Measurements from ENCODE around the gene ARHGAP10.
A peak's percentile ranks its signal among the peaks of the same experiment; 100 is the strongest.

Gene ARHGAP10

DNA sequence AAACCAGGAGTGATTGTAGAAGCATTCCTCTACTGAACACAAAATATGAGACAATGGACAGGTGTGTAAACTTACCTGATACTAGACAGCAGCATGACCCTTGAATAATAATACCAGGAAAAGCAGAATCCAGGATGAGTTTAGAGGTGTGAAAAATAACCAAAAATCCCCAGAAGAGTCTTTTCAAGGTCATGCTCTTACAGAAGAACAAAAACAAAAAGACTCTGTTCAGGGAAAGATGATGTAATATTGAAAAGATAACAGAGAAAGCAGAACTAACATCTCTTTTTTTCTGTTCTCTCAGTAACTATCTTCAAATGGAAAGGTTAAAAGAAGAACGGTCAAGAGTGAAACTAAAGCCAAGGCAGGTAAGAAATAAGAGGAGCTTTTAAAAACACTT is 14.0 kb upstream of the ARHGAP10 start:
- H3K9me3 Mint-ChIP-seq, result no peaks in the 10 kb centered on the region
- no peaks in the 10 kb centered on the region for H3K4me1 Mint-ChIP-seq
- no peaks in the 10 kb centered on the region for H3K36me3 Mint-ChIP-seq
- ATAC-seq (ENCODE audit: low read depth) (no peak), DNase-seq (ENCODE audit: low spot score in 2 of 2) (no peak)
- peaks cover 8% of the 10 kb centered on the region for H3K27me3 Mint-ChIP-seq
- H3K4me3 Mint-ChIP-seq, result no peak overlapping the region
- no peak overlapping the region for H3K27ac Mint-ChIP-seq

DNA sequence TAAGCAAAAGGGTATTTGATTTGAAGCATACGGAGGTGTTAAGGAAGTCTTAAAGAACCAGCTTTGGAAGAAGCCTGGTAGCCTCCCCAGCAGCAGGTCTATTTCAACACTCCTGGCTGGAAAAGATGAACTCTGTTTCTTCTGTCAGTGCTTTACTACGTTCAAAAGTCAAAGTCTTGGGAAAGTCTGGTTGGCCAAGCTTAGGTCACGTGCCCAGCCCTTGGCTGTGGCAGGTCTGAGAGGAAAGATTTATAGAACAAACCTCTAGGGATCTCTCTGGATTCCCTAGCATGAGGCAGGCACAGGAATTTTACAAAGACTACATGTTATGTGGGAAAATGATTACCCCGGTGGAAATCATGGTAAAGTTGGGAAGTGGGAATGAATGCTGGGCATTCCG is 8.6 kb upstream of the ARHGAP10 start:
- no peak overlapping the region for H3K27ac Mint-ChIP-seq
- DNase-seq (ENCODE audit: low spot score in 2 of 2), result no peak
- no peak for ATAC-seq (ENCODE audit: low read depth)
- H3K4me1 Mint-ChIP-seq, result no peaks in the 10 kb centered on the region
- peaks cover 4% of the 10 kb centered on the region for H3K27me3 Mint-ChIP-seq
- no peaks in the 10 kb centered on the region for H3K36me3 Mint-ChIP-seq
- H3K9me3 Mint-ChIP-seq, result no peaks in the 10 kb centered on the region
- H3K4me3 Mint-ChIP-seq, result no peak overlapping the region

DNA sequence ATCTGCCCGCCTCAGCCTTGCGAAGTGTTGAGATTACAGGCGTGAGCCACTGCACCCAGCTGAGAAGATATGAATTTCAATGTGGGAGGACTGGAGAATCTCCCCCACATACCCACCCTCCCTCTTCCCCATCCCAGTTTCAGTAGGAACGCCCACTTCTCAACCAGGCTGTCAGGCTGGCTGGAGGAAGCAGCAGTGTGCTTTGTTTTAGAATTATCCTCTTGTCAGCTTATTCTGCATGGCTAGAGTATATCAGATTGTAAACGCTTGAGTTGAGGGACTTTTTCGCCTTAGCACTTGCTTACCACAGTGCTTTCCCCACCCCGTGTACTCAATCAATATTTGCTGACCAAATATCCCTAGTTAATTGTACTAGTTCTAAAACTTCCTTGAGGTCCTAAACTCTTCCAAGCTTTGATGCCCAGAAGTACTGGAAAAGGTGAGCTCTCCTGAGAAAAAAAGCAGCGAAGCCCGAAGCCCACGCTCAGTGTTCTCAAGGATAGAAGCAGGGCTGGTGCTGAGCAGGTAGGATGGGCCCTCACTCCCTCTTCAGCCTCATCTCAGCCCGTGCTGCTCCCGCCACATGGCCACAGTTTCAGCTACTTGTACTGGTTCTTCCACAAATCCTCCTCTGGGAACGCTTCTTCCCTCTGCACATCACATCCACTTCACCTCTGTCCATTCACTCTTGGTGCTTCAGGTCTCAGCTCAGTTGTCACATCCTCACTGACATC is 7.3 kb upstream of the ARHGAP10 start:
- Mint-ChIP-seq H3K27me3 (peaks cover 5% of the 10 kb centered on the region), H3K36me3 (no peaks in the 10 kb centered on the region), H3K4me1 (no peaks in the 10 kb centered on the region), H3K4me3 (no peak overlapping the region), H3K9me3 (no peaks in the 10 kb centered on the region), H3K27ac (no peak overlapping the region)
- ATAC-seq (ENCODE audit: low read depth) (no peak), DNase-seq (ENCODE audit: low spot score in 2 of 2) (no peak)

DNA sequence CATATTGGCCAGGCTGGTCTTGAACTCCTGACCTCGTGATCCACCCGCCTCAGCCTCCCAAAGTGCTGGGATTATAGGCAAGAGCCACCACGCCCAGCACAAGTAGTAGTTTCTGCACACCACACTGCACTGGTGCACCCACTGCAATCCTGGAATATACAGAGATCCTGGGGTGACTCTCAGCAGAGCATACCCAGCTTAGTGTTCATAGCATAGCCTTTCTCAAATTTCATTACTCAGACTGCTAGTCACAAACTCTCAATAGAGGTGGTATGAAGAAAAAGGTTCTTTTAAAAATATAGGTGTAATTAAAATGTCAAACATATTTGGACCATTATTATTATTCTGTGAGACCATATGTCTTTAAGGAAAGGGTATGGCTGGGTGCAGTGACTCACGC is 6.2 kb upstream of the ARHGAP10 start:
- Mint-ChIP-seq H3K36me3 (no peaks in the 10 kb centered on the region), H3K4me3 (no peak overlapping the region), H3K27me3 (peaks cover 5% of the 10 kb centered on the region), H3K27ac (no peak overlapping the region), H3K4me1 (no peaks in the 10 kb centered on the region), H3K9me3 (no peaks in the 10 kb centered on the region)
- DNase-seq (ENCODE audit: low spot score in 2 of 2) (no peak), ATAC-seq (ENCODE audit: low read depth) (no peak)

DNA sequence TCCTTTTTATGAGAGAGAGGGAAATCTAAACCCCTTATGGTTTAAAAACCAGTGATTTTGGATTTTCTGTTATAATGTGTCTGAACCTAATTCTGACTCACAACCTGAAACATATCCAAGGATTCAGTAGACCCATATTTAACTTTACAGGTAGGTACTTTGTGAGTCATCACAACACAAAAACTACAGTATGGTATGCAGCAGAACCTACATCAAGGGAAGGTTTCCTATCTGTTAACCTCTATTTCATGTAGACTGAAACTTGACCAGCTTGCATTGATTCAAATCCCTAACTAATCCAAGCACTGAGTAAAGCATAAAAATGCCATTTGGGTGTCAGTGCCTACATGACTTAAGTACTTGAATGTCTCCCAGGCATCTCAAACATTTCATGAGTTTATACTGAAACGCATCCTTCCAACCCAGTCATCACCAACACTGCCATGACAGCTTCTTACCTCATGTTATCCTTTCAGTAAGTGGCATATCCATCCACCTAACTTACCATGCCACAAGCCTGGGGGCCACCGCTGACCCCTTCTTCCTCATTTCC is 4.3 kb upstream of the ARHGAP10 start:
- Mint-ChIP-seq H3K27me3 (peaks cover 7% of the 10 kb centered on the region), H3K4me1 (peaks cover 7% of the 10 kb centered on the region)

DNA sequence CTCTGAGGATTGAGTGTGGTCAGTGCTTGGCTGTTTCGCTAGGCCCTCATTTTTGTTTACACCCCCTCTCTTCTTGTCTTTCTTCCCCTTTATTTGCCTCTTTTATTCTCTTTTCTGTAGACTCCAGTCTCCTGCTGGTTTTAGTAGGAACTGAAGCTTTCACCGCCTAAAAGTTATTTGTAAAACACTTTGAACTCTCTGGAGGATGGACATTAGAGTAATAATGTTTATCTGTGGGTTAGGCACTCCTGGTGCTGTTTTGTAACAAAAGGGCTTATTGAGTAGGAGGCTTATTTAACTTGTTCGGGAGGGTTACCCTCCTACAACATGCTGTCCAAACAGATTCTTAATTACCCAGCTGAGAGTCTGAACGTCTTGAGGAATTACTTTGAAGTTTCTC is 1.6 kb upstream of the ARHGAP10 start:
- no peak overlapping the region for H3K27ac Mint-ChIP-seq

More for the DNA sequence above, 4.3 kb upstream of the ARHGAP10 start:
- Mint-ChIP-seq H3K9me3 (no peaks in the 10 kb centered on the region), H3K36me3 (no peaks in the 10 kb centered on the region), H3K27ac (no peak overlapping the region), H3K4me3 (no peak overlapping the region)
- ATAC-seq (ENCODE audit: low read depth), result no peak
- DNase-seq (ENCODE audit: low spot score in 2 of 2), result no peak

DNA sequence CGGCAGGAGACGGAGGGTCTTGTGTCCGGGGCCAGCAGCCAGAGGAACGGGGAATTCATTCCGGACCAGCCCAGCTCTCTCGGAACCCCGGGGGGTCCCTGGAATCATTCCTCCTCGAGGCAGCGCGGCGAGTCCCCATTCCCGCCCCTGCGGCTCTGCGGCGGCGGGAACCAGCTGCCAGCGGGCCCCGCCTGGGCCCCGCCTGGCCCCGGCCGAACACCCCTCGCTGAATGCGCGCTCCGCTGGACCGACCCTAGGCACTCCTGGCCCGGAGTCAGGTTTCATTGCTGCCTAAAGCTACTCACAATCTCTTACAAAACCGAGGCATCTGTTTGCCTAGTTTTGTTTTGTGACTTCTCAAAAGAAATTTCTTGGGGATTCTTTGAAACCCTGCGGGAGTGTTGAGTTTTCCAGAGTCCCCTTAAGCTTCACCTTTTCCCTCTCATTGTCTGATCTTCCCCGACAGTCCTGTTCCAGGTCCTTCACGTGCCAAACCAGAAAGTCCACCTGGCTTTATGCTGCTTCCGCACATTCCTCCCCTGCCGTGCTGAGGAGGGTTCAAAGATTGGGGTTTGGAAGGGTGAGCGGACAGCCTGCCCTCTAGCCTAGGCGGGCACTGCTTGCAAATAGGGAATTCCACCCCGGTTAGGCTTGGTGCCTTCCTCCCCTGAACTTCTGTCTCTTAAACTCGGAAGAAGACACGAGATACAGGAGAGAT is 789 bp downstream of the ARHGAP10 start:
- H3K27ac Mint-ChIP-seq, result no peak overlapping the region
- no peaks in the 10 kb centered on the region for H3K9me3 Mint-ChIP-seq
- no peaks in the 10 kb centered on the region for H3K36me3 Mint-ChIP-seq
- DNase-seq (ENCODE audit: low spot score in 2 of 2) (no peak), ATAC-seq (ENCODE audit: low read depth) (peak; percentile 17)
- peaks cover 11% of the 10 kb centered on the region for H3K4me1 Mint-ChIP-seq
- H3K4me3 Mint-ChIP-seq, result peak overlapping the region; percentile 79
- H3K27me3 Mint-ChIP-seq, result peaks cover 25% of the 10 kb centered on the region

More for the DNA sequence above, 1.6 kb upstream of the ARHGAP10 start:
- ATAC-seq (ENCODE audit: low read depth), result no peak
- H3K4me1 Mint-ChIP-seq, result peaks cover 11% of the 10 kb centered on the region
- H3K36me3 Mint-ChIP-seq, result no peaks in the 10 kb centered on the region
- no peak overlapping the region for H3K4me3 Mint-ChIP-seq
- no peaks in the 10 kb centered on the region for H3K9me3 Mint-ChIP-seq
- no peak for DNase-seq (ENCODE audit: low spot score in 2 of 2)
- peaks cover 16% of the 10 kb centered on the region for H3K27me3 Mint-ChIP-seq

DNA sequence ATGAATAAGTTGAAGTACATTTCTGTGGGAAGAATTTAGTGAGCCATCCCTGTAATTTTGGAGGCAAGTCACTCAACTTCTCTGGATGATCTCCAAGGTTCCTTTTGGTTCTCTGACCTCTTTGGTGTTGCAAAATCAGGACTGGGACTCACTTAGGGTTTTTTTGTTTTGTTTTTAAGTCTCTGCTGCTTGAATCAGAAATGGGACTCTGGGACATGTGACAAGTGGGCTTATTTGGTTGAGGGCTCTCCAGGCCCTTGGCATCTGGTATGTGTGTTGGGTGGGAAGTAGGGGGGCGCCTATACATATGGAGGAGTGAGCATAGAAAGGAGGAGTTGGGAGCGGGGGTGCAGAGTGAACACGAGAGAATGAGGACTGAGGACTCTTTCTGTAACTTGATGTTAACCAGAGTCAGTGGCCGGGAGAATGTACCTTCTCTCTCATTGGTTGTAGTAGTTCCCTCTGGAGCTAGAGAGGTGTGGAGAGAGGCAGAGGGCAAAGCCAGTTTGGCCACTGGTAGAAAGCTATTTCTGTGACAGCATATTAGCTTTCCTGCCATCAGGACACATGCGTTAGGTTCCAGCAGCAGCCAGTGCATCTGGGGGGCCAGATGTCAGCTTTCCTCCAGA is 1.9 kb downstream of the ARHGAP10 start:
- DNase-seq (ENCODE audit: low spot score in 2 of 2), result no peak
- H3K27ac Mint-ChIP-seq, result no peak overlapping the region
- no peaks in the 10 kb centered on the region for H3K9me3 Mint-ChIP-seq
- H3K4me1 Mint-ChIP-seq, result peaks cover 11% of the 10 kb centered on the region
- peak overlapping the region; percentile 79 for H3K4me3 Mint-ChIP-seq
- H3K27me3 Mint-ChIP-seq, result peaks cover 24% of the 10 kb centered on the region
- no peak for ATAC-seq (ENCODE audit: low read depth)
- no peaks in the 10 kb centered on the region for H3K36me3 Mint-ChIP-seq

DNA sequence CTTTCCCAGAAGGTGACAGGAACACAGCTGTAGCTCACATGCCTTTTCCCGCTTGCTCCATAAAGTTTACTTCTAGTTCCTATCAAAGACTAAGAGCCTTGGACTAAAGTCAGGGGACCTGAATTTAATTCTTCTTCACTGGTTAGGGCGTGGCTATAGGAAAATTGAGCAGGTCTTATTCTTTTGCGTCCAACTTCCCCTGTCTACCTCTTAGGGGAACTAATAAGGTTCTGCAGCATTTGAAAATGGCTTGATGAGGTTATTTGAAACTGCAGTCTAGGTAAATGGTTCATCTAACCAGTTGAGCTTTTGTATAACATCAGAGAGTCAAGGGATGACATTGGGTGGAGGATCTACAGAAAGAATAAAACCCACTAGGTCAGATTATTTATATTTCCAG is 2.6 kb downstream of the ARHGAP10 start:
- DNase-seq (ENCODE audit: low spot score in 2 of 2) (no peak), ATAC-seq (ENCODE audit: low read depth) (no peak)
- Mint-ChIP-seq H3K27me3 (peaks cover 24% of the 10 kb centered on the region), H3K36me3 (no peaks in the 10 kb centered on the region), H3K27ac (no peak overlapping the region), H3K9me3 (no peaks in the 10 kb centered on the region), H3K4me1 (peaks cover 11% of the 10 kb centered on the region), H3K4me3 (no peak overlapping the region)

DNA sequence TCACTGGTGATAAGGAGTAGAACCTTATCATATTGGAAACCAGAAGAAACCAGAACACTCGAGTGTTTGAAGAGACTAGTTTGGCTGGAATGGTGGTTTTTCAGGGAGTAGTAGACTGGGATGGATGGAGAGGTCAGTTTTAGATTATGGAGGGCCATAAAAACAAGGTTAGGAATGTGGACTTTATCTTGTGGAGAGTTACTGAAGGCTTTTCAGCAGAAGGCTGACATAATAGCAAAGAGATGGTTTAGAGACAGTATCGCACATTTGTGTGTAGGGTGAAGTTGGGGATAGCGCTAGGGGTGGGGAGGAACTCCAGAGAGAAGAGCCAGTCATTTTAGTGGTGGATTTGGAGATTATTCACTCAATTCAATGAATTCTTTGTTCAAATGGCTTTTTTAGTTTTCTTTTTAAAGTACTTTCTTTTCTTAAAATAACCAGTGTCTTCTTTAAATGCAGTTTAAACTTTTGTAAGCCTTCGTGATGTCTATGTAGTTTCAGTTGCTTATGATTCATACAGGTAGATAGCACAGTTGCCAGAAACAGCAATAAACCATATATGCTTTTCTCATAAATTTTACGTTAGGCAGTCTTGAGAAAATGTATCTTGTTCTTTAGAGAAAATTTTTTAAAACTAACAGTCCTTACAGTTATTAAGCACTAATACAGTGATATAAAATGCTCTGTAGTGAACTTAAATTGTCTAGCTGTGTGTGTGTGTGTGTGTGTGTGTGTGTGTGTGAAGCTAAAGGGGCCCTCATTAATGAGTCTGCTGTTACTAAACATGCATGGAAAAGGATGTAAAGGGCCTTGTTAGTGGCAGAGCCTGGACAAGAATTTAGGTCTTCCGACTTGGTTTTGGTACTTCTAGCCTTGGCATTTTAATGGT is 3.8 kb downstream of the ARHGAP10 start:
- no peak for DNase-seq (ENCODE audit: low spot score in 2 of 2)
- Mint-ChIP-seq H3K9me3 (no peaks in the 10 kb centered on the region), H3K36me3 (no peaks in the 10 kb centered on the region), H3K4me1 (peaks cover 11% of the 10 kb centered on the region), H3K4me3 (no peak overlapping the region), H3K27ac (no peak overlapping the region), H3K27me3 (peaks cover 24% of the 10 kb centered on the region)
- ATAC-seq (ENCODE audit: low read depth), result no peak

DNA sequence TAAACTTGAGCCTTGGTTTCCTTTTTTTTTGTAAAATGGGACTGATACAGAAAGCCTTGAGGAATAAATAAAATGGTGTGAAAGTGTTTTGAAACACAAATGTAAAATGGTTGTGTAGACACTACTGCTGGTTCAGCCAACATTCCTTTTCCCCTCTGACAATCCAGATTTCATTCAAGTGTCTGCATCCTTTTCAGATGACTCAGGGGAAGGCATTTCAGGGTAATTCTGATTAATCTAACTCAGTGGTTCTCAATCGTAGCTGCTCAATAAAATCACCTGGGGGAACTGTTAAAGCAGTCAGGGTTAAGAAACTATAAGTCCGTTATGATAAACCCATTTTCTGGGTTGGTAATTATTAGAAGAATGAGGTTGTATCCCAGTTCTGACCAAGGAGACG is 4.6 kb downstream of the ARHGAP10 start:
- H3K27me3 Mint-ChIP-seq, result peaks cover 24% of the 10 kb centered on the region
- no peak overlapping the region for H3K4me3 Mint-ChIP-seq
- H3K36me3 Mint-ChIP-seq, result no peaks in the 10 kb centered on the region
- H3K27ac Mint-ChIP-seq, result no peak overlapping the region
- ATAC-seq (ENCODE audit: low read depth), result no peak
- no peak for DNase-seq (ENCODE audit: low spot score in 2 of 2)
- no peaks in the 10 kb centered on the region for H3K9me3 Mint-ChIP-seq
- H3K4me1 Mint-ChIP-seq, result peaks cover 9% of the 10 kb centered on the region

DNA sequence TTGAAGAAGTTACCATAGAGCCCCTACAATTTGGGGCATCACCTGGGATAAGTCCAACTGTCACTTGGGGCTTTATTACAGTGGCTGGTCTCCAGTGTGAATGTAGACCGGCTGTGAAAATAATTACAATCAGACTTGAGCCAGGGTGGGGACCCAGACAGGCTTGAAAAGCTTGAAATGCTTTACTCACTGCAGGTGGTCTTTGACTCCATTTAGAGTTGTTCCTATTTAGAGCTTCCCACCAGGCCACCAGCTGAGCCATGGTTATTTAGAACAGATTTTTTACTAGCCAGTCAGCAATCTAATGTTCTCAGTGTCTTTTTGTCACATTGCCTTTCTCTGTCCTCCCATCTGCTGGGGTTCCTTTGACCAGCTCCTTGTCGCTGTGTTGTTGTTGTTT is 5.7 kb downstream of the ARHGAP10 start:
- peaks cover 21% of the 10 kb centered on the region for H3K27me3 Mint-ChIP-seq
- no peaks in the 10 kb centered on the region for H3K9me3 Mint-ChIP-seq
- DNase-seq (ENCODE audit: low spot score in 2 of 2), result no peak
- no peaks in the 10 kb centered on the region for H3K36me3 Mint-ChIP-seq
- H3K4me1 Mint-ChIP-seq, result peaks cover 5% of the 10 kb centered on the region
- no peak overlapping the region for H3K4me3 Mint-ChIP-seq
- H3K27ac Mint-ChIP-seq, result no peak overlapping the region
- no peak for ATAC-seq (ENCODE audit: low read depth)

DNA sequence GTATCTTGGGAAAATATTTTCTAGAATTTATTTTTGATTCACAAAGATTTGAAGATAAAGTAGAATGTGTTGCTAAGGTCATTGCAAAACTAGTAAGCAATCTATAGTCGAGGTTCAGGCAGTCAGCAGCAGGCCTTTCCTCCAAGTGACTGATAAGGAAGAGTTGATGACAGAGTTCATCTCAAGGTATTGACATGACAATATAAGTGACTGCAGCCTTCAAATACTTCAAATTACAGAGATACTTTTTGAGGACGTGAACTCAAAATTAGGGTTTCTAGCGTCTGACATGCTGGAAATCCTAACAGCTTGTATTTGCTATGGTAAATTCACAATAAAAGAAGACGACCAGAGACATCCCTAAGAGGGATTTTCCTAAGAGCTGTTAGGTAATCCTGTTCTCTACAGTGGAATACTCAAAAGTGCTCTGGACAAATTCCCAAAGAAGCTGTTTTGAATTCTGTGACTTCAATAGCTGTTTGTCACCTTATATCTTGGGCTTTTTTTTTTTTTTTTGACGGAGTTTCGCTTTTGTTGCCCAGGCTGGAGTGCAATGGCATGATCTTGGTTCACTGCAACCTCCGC is 7.4 kb downstream of the ARHGAP10 start:
- no peaks in the 10 kb centered on the region for H3K36me3 Mint-ChIP-seq
- no peak overlapping the region for H3K27ac Mint-ChIP-seq
- peaks cover 22% of the 10 kb centered on the region for H3K27me3 Mint-ChIP-seq
- no peak overlapping the region for H3K4me3 Mint-ChIP-seq
- ATAC-seq (ENCODE audit: low read depth) (no peak), DNase-seq (ENCODE audit: low spot score in 2 of 2) (no peak)
- H3K4me1 Mint-ChIP-seq, result no peaks in the 10 kb centered on the region
- H3K9me3 Mint-ChIP-seq, result no peaks in the 10 kb centered on the region
